LNCAP (cell line): Measurements from ENCODE around the gene ELMO3.

Source experiments
- TF ChIP-seq, protein P1 (sequence below): fragments of 450-650 bp; IDR thresholded peaks from 2 replicates; pipeline ENCODE4 v1.5.1; 2017; ENCODE audit warnings: mild to moderate bottlenecking

Gene ELMO3

DNA sequence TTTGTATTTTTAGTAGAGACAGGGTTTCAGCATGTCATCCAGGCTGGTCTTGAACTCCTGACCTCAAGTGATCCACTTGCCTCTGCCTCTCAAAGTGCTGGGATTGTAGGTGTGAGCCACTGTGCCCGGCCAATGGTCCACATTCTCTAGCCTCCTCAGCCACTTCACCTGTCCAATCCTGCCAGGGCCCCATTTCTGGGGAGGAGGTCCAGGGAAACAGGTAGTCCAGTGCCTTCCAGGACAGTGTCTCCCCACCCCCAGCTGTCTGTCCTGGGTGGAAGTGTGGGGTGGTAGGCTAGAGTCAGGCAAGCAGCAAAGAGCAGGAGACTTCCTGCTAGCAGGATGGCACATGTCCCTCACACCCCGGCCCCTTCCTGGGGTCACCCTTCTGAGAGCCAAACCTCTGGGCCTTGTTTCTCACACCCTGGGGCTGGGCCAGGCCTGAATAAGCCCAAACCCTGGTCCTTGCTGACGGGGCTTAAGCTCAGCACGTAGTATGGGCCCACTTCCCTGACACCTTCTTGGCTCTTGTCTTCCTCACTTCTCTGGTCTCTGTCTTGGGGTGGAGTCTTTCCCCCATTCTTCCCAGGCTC lies 43.3 kb downstream of the ELMO3 start:
- TF ChIP-seq, protein P1, sequence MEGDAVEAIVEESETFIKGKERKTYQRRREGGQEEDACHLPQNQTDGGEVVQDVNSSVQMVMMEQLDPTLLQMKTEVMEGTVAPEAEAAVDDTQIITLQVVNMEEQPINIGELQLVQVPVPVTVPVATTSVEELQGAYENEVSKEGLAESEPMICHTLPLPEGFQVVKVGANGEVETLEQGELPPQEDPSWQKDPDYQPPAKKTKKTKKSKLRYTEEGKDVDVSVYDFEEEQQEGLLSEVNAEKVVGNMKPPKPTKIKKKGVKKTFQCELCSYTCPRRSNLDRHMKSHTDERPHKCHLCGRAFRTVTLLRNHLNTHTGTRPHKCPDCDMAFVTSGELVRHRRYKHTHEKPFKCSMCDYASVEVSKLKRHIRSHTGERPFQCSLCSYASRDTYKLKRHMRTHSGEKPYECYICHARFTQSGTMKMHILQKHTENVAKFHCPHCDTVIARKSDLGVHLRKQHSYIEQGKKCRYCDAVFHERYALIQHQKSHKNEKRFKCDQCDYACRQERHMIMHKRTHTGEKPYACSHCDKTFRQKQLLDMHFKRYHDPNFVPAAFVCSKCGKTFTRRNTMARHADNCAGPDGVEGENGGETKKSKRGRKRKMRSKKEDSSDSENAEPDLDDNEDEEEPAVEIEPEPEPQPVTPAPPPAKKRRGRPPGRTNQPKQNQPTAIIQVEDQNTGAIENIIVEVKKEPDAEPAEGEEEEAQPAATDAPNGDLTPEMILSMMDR, result no peak

GRCh38 chr16:67243481-67243880 lies 44.5 kb downstream of the ELMO3 start:
- TF ChIP-seq, protein P1, result no peak

DNA sequence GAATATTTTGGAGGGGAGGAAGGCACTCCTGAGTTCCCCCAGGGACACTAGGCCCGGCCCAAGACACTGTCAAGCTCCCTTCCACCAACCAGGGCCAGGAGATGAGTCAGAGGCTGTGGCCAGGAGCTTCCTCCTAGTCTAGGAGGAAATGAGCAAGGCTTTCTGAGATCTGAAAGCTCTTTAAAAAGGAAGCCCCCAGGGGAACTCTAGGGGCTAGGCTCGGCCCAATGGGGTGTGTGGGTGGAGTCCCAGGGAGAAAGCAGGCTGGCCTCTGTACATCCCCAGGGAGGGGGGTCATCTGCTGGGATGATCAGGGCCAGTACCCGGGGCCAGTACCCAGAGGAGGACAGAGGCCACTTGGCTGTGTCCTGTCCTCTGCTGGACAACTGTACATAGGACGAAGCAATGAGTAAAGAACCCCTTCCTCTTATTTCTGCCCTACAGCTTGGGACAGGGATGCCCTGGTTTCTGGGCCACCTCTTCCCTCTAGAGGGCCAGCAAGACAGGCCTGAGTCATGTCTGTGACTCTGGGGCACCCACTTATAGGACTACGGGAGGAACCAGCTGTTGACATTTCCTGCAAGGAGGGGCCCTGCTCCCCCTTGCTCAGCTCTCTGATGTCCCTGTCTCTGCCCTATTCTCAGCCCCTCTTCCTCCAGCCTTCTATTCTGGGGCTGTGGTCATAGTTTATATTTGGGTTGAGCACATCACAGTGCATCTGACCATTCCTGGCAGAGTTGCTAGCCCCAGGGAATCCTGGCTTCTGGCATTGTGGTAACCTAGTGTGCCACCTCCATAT lies 45.7 kb downstream of the ELMO3 start:
- TF ChIP-seq, protein P1, result no peak

DNA sequence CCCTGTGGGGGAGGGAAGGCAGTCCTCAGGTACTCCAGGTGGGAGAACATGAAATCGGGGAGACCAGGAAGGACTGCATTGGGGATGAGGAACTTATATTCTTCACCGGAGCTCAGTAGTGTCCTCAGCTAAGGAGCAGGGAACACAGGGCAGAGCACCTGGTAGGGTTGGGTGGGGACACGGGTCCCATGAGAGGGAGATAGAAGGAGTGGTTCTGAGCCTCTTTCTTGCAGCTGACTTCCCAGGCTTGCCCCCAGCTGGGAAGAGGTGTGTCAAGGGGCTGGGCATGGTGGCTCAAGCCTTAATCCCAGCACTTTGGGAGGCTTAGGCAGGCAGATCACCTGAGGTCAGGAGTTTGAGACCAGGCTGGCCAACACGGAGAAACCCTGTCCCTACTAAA lies 46.3 kb downstream of the ELMO3 start:
- TF ChIP-seq, protein P1, result no peak

- TF ChIP-seq, protein P1, result no peak
Measured at GRCh38 chr16:67245674-67246080, 46.7 kb downstream of the ELMO3 start.

DNA sequence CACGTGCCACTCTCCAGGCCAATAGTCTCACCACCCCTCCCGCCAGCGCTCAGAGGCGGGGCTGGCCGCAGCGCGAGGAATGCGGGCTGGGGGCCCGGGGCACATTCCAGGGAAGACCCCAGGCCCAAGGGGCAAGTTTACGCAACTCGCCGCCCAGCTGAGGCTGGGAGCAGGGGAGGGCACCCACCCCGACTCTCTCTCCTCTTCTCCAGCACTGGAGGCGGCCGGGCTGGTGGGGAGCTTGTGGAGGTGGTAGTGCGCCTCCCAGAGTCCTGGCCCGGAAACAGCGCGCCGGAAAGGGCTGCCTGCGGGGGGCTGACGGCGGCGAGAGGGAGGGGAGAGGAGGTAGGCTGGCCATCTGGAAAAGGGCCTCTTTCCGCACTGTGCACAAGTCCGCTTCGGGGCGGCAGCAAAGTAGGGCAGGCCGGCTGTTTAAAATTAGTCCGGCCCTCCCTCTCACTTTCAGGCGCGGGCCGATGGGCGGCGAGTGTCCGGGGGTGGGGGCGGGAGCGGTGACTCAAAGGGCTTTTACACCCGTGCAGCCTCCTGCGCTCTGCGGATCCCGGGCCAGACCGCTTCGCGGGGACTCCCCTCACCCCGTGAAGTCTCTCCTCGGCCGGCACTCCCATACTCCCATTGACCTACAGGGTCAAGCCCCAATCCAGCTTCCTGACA lies 47.3 kb downstream of the ELMO3 start:
- TF ChIP-seq, protein P1, result no peak; the same call in 1 of the 2 replicates

GRCh38 chr16:67246756-67247191 lies 47.8 kb downstream of the ELMO3 start:
- TF ChIP-seq, protein P1, result no peak
